GM23248 (cell line): ENCODE measurements around the gene BCAR3.

Experiments
- EZH2 ChIP-seq: fragments of 200-600 bp; sonication (generic); IDR thresholded peaks from 2 replicates; pipeline ENCODE4 v1.6.1; 2018; ENCODE audit warnings: antibody characterized with exemption, mild to moderate bottlenecking; ENCODE audit not compliant: insufficient read depth, poor library complexity, severe bottlenecking
- EZH2phosphoT487 ChIP-seq: fragments of 200-600 bp; sonication (generic); IDR thresholded peaks from 2 replicates; pipeline ENCODE4 v1.6.1; 2018; ENCODE audit warnings: antibody characterized with exemption, moderate library complexity, mild to moderate bottlenecking, low read depth; ENCODE audit not compliant: insufficient read depth

GRCh38 chr1:93552741-93553455, 128.7 kb downstream of the BCAR3 start:
- TF ChIP-seq EZH2 (no peak), EZH2phosphoT487 (no peak)
